OCI-LY1 (cell line): ENCODE measurements around the gene MAPK8IP1.

ENCODE experiments used
- H2AFZ ChIP-seq: fragments of 200-600 bp; sonication (generic), shearing (Covaris generic); 2 replicates; pipeline ENCODE4 v1.6.0; 2014; ENCODE audit warnings: antibody characterized with exemption, mild to moderate bottlenecking, low read length
- H3F3A ChIP-seq: fragments of 200-600 bp; sonication (generic), shearing (Covaris generic); 2 replicates; pipeline ENCODE4 v1.6.0; 2014; ENCODE audit warnings: mild to moderate bottlenecking, antibody characterized with exemption, low read length, moderate library complexity; ENCODE audit not compliant: insufficient read depth
- H3K27ac ChIP-seq: fragments of 200-600 bp; sonication (generic); 2 replicates; pipeline ENCODE4 v1.5.1; 2014; ENCODE audit warnings: low read length, mixed run types, mild to moderate bottlenecking, low read depth; ENCODE audit not compliant: poor library complexity, severe bottlenecking
- H3K27me3 ChIP-seq: fragments of 200-600 bp; sonication (generic); 2 replicates; pipeline ENCODE4 v1.6.0; 2014; ENCODE audit warnings: antibody characterized with exemption, mild to moderate bottlenecking, low read length, moderate library complexity; ENCODE audit not compliant: insufficient read depth
- H3K36me3 ChIP-seq: fragments of 200-600 bp; sonication (generic); 2 replicates; pipeline ENCODE4 v1.6.1; 2014; ENCODE audit warnings: mild to moderate bottlenecking, antibody characterized with exemption, low read length, moderate library complexity, mixed read lengths; ENCODE audit not compliant: insufficient read depth
- H3K4me1 ChIP-seq: fragments of 200-600 bp; sonication (generic); 2 replicates; pipeline ENCODE4 v1.5.1; 2014; ENCODE audit warnings: mild to moderate bottlenecking, low read length, moderate library complexity; ENCODE audit not compliant: insufficient read depth, severe bottlenecking
- H3K4me2 ChIP-seq: fragments of 200-600 bp; sonication (generic), shearing (Covaris generic); 2 replicates; pipeline ENCODE4 v1.6.1; 2014; ENCODE audit warnings: low read length
- H3K4me3 ChIP-seq: fragments of 200-600 bp; sonication (generic); 2 replicates; pipeline ENCODE4 v1.5.1; 2014; ENCODE audit warnings: low read length, low read depth, mild to moderate bottlenecking, mixed read lengths; ENCODE audit not compliant: poor library complexity, severe bottlenecking
- H3K79me2 ChIP-seq: fragments of 200-600 bp; shearing (Covaris generic); 2 replicates; pipeline ENCODE4 v1.6.1; 2016; ENCODE audit warnings: mixed run types, low read length, mixed read lengths; ENCODE audit not compliant: insufficient read depth
- H3K9ac ChIP-seq: fragments of 200-600 bp; sonication (generic), shearing (Covaris generic); 2 replicates; pipeline ENCODE4 v1.6.1; 2014; ENCODE audit warnings: mild to moderate bottlenecking, low read length, mixed read lengths
- H3K9me2 ChIP-seq: fragments of 200-600 bp; sonication (generic), shearing (Covaris generic); 2 replicates; pipeline ENCODE4 v1.6.1; 2014; ENCODE audit warnings: low read depth, mild to moderate bottlenecking, low read length, mixed read lengths
- H3K9me3 ChIP-seq: fragments of 200-600 bp; shearing (Covaris generic); 2 replicates; pipeline ENCODE4 v1.6.1; 2014; ENCODE audit warnings: low read length, mixed read lengths
- H4K20me1 ChIP-seq: fragments of 200-600 bp; sonication (generic), shearing (Covaris generic); 2 replicates; pipeline ENCODE4 v1.6.0; 2016; ENCODE audit warnings: mild to moderate bottlenecking, low read length; ENCODE audit not compliant: insufficient read depth
- EZH2 ChIP-seq: fragments of 200-600 bp; sonication (generic), shearing (Covaris generic); IDR thresholded peaks from 2 replicates; pipeline ENCODE4 v1.8.0; 2017; ENCODE audit warnings: borderline replicate concordance, mixed run types, mild to moderate bottlenecking, antibody characterized with exemption, low read length, moderate library complexity, mixed read lengths
- TF ChIP-seq, protein P1 (sequence below): fragments of 200-600 bp; sonication (generic), shearing (Covaris generic); IDR thresholded peaks from 2 replicates; pipeline ENCODE4 v1.5.1; 2017; ENCODE audit warnings: mild to moderate bottlenecking, antibody characterized with exemption, low read length, moderate library complexity, mixed read lengths

The MAPK8IP1 gene

DNA sequence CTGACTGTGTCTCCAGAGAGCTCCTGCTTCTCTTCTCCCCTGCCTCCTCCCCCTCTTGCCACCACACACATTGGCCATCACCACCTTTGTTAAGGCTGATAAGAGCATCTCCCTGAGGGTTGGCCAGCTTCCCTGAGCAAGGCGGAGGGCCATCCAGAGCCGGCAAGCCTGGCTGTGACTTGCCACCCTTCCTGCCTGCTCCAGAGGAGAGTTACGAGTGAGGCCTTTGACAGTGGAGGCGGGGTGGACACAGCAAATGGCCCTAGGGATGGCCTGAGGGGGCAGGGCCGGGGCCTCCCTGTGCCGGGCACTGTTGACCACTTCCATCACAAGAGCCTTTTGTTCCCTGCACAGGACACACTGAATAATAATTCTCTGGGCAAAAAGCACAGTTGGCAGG lies 16.2 kb downstream of the MAPK8IP1 start:
- Histone ChIP-seq H3K4me2 (no peak overlapping the region), H3K4me1 (peaks cover 12% of the 10 kb centered on the region), H2AFZ (no peak overlapping the region), H3K4me3 (no peak overlapping the region), H3K36me3 (no peaks in the 10 kb centered on the region), H3F3A (no peaks in the 10 kb centered on the region), H4K20me1 (no peaks in the 10 kb centered on the region), H3K27me3 (peaks cover 4% of the 10 kb centered on the region; the same call in 1 of the 2 replicates), H3K9me3 (no peaks in the 10 kb centered on the region), H3K79me2 (no peaks in the 10 kb centered on the region), H3K9me2 (no peaks in the 10 kb centered on the region), H3K9ac (no peak overlapping the region), H3K27ac (no peak overlapping the region)
- TF ChIP-seq, protein P1, sequence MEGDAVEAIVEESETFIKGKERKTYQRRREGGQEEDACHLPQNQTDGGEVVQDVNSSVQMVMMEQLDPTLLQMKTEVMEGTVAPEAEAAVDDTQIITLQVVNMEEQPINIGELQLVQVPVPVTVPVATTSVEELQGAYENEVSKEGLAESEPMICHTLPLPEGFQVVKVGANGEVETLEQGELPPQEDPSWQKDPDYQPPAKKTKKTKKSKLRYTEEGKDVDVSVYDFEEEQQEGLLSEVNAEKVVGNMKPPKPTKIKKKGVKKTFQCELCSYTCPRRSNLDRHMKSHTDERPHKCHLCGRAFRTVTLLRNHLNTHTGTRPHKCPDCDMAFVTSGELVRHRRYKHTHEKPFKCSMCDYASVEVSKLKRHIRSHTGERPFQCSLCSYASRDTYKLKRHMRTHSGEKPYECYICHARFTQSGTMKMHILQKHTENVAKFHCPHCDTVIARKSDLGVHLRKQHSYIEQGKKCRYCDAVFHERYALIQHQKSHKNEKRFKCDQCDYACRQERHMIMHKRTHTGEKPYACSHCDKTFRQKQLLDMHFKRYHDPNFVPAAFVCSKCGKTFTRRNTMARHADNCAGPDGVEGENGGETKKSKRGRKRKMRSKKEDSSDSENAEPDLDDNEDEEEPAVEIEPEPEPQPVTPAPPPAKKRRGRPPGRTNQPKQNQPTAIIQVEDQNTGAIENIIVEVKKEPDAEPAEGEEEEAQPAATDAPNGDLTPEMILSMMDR: no peak
- TF ChIP-seq EZH2: no peak

DNA sequence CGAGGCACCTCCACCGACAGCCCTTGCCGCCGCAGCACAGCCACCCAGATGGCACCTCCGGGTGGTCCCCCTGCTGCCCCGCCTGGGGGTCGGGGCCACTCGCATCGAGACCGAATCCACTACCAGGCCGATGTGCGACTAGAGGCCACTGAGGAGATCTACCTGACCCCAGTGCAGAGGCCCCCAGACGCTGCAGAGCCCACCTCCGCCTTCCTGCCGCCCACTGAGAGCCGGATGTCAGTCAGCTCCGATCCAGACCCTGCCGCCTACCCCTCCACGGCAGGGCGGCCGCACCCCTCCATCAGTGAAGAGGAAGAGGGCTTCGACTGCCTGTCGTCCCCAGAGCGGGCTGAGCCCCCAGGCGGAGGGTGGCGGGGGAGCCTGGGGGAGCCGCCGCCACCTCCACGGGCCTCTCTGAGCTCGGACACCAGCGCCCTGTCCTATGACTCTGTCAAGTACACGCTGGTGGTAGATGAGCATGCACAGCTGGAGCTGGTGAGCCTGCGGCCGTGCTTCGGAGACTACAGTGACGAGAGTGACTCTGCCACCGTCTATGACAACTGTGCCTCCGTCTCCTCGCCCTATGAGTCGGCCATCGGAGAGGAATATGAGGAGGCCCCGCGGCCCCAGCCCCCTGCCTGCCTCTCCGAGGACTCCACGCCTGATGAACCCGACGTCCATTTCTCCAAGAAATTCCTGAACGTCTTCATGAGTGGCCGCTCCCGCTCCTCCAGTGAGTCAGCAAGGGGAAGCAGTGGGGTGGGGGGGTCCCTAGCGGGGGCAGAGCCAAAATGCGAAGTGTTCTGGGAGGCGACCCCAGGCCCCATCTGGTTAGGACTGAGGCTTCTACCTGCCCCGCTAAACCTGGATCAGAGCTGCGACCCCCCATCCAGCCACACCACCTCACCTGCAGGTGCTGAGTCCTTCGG lies 17.3 kb downstream of the MAPK8IP1 start:
- H3K27ac ChIP-seq: no peak overlapping the region
- H2AFZ ChIP-seq: no peak overlapping the region
- H3F3A ChIP-seq: no peaks in the 10 kb centered on the region
- H3K36me3 ChIP-seq: no peaks in the 10 kb centered on the region
- no peaks in the 10 kb centered on the region for H3K79me2 ChIP-seq
- no peaks in the 10 kb centered on the region for H4K20me1 ChIP-seq
- H3K9me2 ChIP-seq: no peaks in the 10 kb centered on the region
- no peak overlapping the region; the same call in 1 of the 2 replicates for H3K4me2 ChIP-seq
- no peak overlapping the region for H3K9ac ChIP-seq
- TF ChIP-seq, protein P1: no peak
- TF ChIP-seq EZH2: no peak
- H3K9me3 ChIP-seq: no peaks in the 10 kb centered on the region
- no peak overlapping the region for H3K4me3 ChIP-seq
- H3K27me3 ChIP-seq: peaks cover 4% of the 10 kb centered on the region; the same call in 1 of the 2 replicates
- peaks cover 12% of the 10 kb centered on the region for H3K4me1 ChIP-seq

DNA sequence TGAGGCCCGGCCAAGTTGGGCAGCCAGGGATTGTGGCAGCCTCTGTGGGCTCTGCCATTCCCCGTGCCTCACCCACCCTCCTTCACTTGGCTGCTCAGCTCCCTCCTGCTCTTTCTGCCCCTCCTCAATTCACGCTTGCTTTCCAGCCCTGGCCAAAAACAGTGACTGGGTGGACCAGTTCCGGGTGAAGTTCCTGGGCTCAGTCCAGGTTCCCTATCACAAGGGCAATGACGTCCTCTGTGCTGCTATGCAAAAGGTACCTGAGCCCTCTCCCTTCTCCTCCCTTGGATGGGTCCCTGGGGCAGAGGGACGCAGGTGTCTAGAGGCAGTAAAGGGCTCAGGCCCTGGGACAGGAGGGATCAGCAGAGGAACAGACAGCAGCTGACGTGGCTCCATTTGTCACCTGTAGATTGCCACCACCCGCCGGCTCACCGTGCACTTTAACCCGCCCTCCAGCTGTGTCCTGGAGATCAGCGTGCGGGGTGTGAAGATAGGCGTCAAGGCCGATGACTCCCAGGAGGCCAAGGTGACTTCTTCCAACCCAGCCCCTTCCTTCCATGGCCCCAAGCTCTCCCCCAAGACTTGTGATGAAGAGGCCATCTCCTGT lies 19.0 kb downstream of the MAPK8IP1 start:
- H3K4me2 ChIP-seq: no peak overlapping the region
- no peak overlapping the region for H3K4me3 ChIP-seq
- peaks cover 12% of the 10 kb centered on the region for H3K4me1 ChIP-seq
- peaks cover 4% of the 10 kb centered on the region; the same call in 1 of the 2 replicates for H3K27me3 ChIP-seq
- H3K27ac ChIP-seq: no peak overlapping the region
- H3K36me3 ChIP-seq: peaks cover under 1% of the 10 kb centered on the region
- H2AFZ ChIP-seq: no peak overlapping the region
- no peak overlapping the region for H3K9ac ChIP-seq
- H3K9me3 ChIP-seq: no peaks in the 10 kb centered on the region
- no peaks in the 10 kb centered on the region for H3F3A ChIP-seq
- H4K20me1 ChIP-seq: no peaks in the 10 kb centered on the region
- TF ChIP-seq, protein P1: no peak
- TF ChIP-seq EZH2: no peak
- H3K9me2 ChIP-seq: no peaks in the 10 kb centered on the region
- no peaks in the 10 kb centered on the region for H3K79me2 ChIP-seq
